RWPE2 (cell line): ENCODE measurements around the gene PGM5.

ENCODE experiments used
- ATAC-seq: fragments of 200-7000 bp; cut with Tn5 transposase; 3 replicates; pipeline ENCODE4 v1.9.1; 2021; ENCODE audit warnings: low read depth
- DNase-seq: peaks from one replicate; pipeline ENCODE4 v3.0.0-alpha.2; 2020; ENCODE audit warnings: low spot score
- H3K27ac ChIP-seq: fragments of 450-650 bp; 2 replicates; pipeline ENCODE4 v1.5.1; 2017; ENCODE audit warnings: mild to moderate bottlenecking; ENCODE audit not compliant: poor library complexity, severe bottlenecking
- H3K27me3 ChIP-seq: fragments of 250-450 bp; sonication (Bioruptor Pico); 2 replicates; pipeline ENCODE4 v1.5.1; 2021; ENCODE audit warnings: mild to moderate bottlenecking, moderate library complexity; ENCODE audit not compliant: insufficient read depth, poor library complexity, severe bottlenecking
- H3K36me3 ChIP-seq: fragments of 250-450 bp; sonication (Bioruptor Pico); 2 replicates; pipeline ENCODE4 v1.5.1; 2020; ENCODE audit warnings: low read depth, mild to moderate bottlenecking, moderate library complexity
- H3K4me1 ChIP-seq: fragments of 250-450 bp; sonication (Bioruptor Pico); 2 replicates; pipeline ENCODE4 v1.5.1; 2021; ENCODE audit warnings: mild to moderate bottlenecking, moderate library complexity; ENCODE audit not compliant: insufficient read depth, poor library complexity, severe bottlenecking
- H3K4me3 ChIP-seq: fragments of 250-450 bp; sonication (Bioruptor Pico); 2 replicates; pipeline ENCODE4 v1.5.1; 2021; ENCODE audit warnings: mild to moderate bottlenecking, moderate library complexity; ENCODE audit not compliant: severe bottlenecking
- H3K9me3 ChIP-seq: fragments of 250-450 bp; sonication (Bioruptor Pico); 2 replicates; pipeline ENCODE4 v1.5.1; 2021; ENCODE audit warnings: mild to moderate bottlenecking, moderate library complexity; ENCODE audit not compliant: severe bottlenecking
- CTCF ChIP-seq: fragments of 450-650 bp; IDR thresholded peaks from one replicate; pipeline ENCODE4 v1.5.1; 2017; ENCODE audit warnings: mild to moderate bottlenecking, moderate library complexity; ENCODE audit not compliant: poor library complexity, severe bottlenecking

Gene PGM5

GRCh38 chr9:68562461-68562860 lies 206.1 kb downstream of the PGM5 start:
- DNase-seq = no peak
- H3K9me3 ChIP-seq = no peaks in the 10 kb centered on the region
- no peak for ATAC-seq
- no peaks in the 10 kb centered on the region for H3K4me1 ChIP-seq
- no peak overlapping the region for H3K27ac ChIP-seq
- H3K36me3 ChIP-seq = no peaks in the 10 kb centered on the region
- no peak overlapping the region for H3K4me3 ChIP-seq
- H3K27me3 ChIP-seq = no peaks in the 10 kb centered on the region
- no peak for TF ChIP-seq CTCF

GRCh38 chr9:68567565-68567964 lies 211.2 kb downstream of the PGM5 start:
- Histone ChIP-seq H3K36me3 (no peaks in the 10 kb centered on the region), H3K27me3 (no peaks in the 10 kb centered on the region), H3K4me1 (no peaks in the 10 kb centered on the region), H3K27ac (no peak overlapping the region), H3K9me3 (no peaks in the 10 kb centered on the region), H3K4me3 (no peak overlapping the region)
- TF ChIP-seq CTCF = no peak
- DNase-seq (no peak), ATAC-seq (no peak)

- Histone ChIP-seq H3K4me1 (no peaks in the 10 kb centered on the region), H3K4me3 (no peak overlapping the region), H3K27me3 (no peaks in the 10 kb centered on the region), H3K9me3 (no peaks in the 10 kb centered on the region), H3K27ac (no peak overlapping the region), H3K36me3 (no peaks in the 10 kb centered on the region)
- peak; percentile 38 for TF ChIP-seq CTCF
- ATAC-seq = no peak
- no peak for DNase-seq
Measured at GRCh38 chr9:68574150-68574549, 217.7 kb downstream of the PGM5 start.

- H3K27me3 ChIP-seq = no peaks in the 10 kb centered on the region
- H3K4me3 ChIP-seq = no peak overlapping the region
- TF ChIP-seq CTCF = no peak
- H3K4me1 ChIP-seq = no peaks in the 10 kb centered on the region
- H3K9me3 ChIP-seq = no peaks in the 10 kb centered on the region
- H3K27ac ChIP-seq = no peak overlapping the region
- no peaks in the 10 kb centered on the region for H3K36me3 ChIP-seq
- no peak for ATAC-seq
- no peak for DNase-seq
Measured at GRCh38 chr9:68575817-68576216, 219.4 kb downstream of the PGM5 start.

- Histone ChIP-seq H3K4me3 (no peak overlapping the region), H3K36me3 (no peaks in the 10 kb centered on the region), H3K27me3 (no peaks in the 10 kb centered on the region), H3K4me1 (no peaks in the 10 kb centered on the region), H3K9me3 (no peaks in the 10 kb centered on the region), H3K27ac (no peak overlapping the region)
- ATAC-seq (no peak), DNase-seq (no peak)
- TF ChIP-seq CTCF = no peak
Measured at GRCh38 chr9:68577774-68578591, 221.6 kb downstream of the PGM5 start.
